SK-N-MC (cell line): ENCODE results near the gene L3MBTL4.

ENCODE experiments used
- EZH2 ChIP-seq: fragments of 200-600 bp; sonication (generic); IDR thresholded peaks from one replicate; pipeline ENCODE4 v1.6.1; 2017; ENCODE audit warnings: antibody characterized with exemption
- POLR2AphosphoS5 ChIP-seq: IDR thresholded peaks from 2 replicates; pipeline ENCODE4 v1.6.1; 2012; ENCODE audit warnings: mild to moderate bottlenecking, low read depth, low read length, borderline replicate concordance

- TF ChIP-seq EZH2 (no peak), POLR2AphosphoS5 (no peak)
These were observed 210.9 kb downstream of the L3MBTL4 start for GRCh38 chr18:6203791-6204190.
